ENCODE data around the gene FADS6. TPM values are rescaled to one million over a fixed set of nuclear protein-coding genes. Genes with fewer than 3 reads are reported as not detected.

FADS6 gene
- total RNA-seq, 4 donors from 2014 or later = not detected

DNA sequence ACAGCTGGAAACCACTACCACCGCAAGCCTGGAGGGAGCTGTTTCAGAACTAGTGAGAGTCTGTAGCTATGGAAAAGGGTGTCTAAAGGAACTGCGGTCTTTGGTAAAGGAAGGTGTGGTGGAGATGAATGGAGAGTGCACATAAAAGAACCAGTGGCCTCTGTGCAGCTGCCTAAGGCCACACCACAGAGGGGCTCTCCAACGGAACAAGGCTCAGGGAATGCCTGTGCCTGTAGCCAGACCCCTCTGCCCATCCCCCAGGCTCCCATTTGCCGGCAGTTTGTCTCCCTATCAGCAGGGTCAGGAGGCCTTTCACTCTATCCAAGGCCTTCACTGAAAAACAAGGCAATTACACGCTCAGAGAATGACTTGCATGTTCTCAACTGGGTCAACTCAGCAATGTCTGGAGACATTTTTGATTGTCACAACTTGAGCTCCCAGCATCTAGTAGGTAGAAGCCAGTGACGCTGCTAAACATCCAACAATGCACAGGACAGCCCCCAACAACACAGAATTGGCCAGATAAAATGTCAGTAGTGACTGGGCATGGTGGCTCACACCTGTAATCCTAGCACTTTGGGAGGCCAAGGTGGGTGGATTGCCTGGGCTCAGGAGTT, 17.3 kb downstream of the FADS6 start:
- H3K9me3 ChIP-seq = no peaks in the 10 kb centered on the region
- no peak overlapping the region for H3K4me3 ChIP-seq
- TF ChIP-seq, protein P1, sequence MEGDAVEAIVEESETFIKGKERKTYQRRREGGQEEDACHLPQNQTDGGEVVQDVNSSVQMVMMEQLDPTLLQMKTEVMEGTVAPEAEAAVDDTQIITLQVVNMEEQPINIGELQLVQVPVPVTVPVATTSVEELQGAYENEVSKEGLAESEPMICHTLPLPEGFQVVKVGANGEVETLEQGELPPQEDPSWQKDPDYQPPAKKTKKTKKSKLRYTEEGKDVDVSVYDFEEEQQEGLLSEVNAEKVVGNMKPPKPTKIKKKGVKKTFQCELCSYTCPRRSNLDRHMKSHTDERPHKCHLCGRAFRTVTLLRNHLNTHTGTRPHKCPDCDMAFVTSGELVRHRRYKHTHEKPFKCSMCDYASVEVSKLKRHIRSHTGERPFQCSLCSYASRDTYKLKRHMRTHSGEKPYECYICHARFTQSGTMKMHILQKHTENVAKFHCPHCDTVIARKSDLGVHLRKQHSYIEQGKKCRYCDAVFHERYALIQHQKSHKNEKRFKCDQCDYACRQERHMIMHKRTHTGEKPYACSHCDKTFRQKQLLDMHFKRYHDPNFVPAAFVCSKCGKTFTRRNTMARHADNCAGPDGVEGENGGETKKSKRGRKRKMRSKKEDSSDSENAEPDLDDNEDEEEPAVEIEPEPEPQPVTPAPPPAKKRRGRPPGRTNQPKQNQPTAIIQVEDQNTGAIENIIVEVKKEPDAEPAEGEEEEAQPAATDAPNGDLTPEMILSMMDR (IDR thresholded peaks at IDR 0.05) = no peak
- no peak for TF ChIP-seq POLR2A (IDR thresholded peaks at IDR 0.05)
- no peak for DNase-seq
- H3K27ac ChIP-seq = no peak overlapping the region
- intact Hi-C loops (cut with DNase I; ENCODE audit: low total_unique reads) = no loop called here
- no peaks in the 10 kb centered on the region for H3K36me3 ChIP-seq
- no peaks in the 10 kb centered on the region for H3K27me3 ChIP-seq
- peaks cover 3 to 13% of the 10 kb centered on the region in 2 donors for H3K4me1 ChIP-seq

DNA sequence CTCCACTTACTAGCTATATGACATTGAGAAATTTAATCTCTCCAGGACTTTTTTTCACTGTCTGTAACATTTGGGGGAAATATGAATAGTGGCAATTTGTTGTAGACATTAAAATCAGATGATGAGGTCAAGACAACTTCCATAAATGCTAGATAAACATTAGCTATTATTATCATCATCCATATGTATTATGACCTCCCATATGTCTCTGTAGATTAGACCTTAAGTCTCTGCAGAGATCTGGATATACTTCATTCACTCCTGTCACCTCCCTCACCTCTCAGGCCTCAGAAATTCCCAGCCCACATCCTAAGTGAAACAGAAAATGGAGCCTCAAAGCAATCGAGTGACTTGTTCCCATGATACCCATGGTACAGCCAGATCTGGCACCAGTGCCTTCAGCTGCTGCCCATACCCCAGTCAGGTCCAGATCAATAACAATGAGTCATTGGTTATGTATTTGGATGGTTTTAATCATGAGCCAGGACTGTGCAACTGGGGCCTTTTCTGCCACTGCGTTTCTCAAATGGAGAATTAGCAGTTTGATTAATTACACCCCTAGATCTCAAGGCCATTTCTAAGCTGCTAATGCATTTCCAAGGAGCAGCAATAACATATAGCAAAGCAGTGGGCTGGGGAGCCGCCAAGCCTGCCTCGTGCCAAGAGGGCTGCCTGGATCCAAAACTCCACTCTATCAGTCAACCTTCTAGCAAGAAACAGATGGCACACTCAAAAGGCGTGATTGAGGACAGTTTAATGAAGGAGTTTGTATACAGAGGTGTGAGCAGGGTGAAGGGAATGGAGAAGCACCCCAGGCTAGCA, 18.1 kb downstream of the FADS6 start:
- no peak for DNase-seq
- Histone ChIP-seq H3K4me1 (peaks cover 3 to 13% of the 10 kb centered on the region in 2 donors), H3K9me3 (no peaks in the 10 kb centered on the region), H3K4me3 (no peak overlapping the region), H3K27me3 (no peaks in the 10 kb centered on the region), H3K36me3 (no peaks in the 10 kb centered on the region), H3K27ac (no peak overlapping the region)
- TF ChIP-seq, protein P1 (IDR thresholded peaks at IDR 0.05) = no peak
- TF ChIP-seq POLR2A (IDR thresholded peaks at IDR 0.05) = no peak
- intact Hi-C loops (cut with DNase I; ENCODE audit: low total_unique reads) = no loop called here

DNA sequence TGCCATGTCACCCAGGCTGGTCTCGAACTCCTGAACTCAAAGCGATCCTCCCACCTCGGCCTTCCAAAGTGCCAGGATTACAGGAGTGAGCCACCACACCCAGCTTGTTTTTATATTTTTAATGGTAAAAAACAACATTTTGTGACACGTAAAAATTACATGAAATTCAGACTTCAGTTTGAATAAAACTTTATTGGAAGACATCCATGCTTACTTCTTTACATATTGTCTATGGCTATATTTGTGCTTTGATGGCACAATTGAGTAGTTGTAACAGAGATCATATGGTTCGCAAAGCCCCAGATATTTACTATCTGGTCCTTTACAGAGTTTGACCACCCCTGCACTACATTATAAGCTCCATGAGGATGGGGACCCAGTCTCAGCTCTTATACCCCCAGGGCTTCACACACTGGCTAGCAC, 18.8 kb downstream of the FADS6 start:
- peaks cover 3 to 13% of the 10 kb centered on the region in 2 donors for H3K4me1 ChIP-seq
- DNase-seq = no peak
- no peak for TF ChIP-seq POLR2A (IDR thresholded peaks at IDR 0.05)
- TF ChIP-seq, protein P1 (IDR thresholded peaks at IDR 0.05) = no peak
- intact Hi-C loops (cut with DNase I; ENCODE audit: low total_unique reads) = no loop called here
- H3K27me3 ChIP-seq = no peaks in the 10 kb centered on the region
- H3K4me3 ChIP-seq = no peak overlapping the region
- H3K27ac ChIP-seq = no peak overlapping the region
- H3K36me3 ChIP-seq = no peaks in the 10 kb centered on the region
- H3K9me3 ChIP-seq = no peaks in the 10 kb centered on the region

DNA sequence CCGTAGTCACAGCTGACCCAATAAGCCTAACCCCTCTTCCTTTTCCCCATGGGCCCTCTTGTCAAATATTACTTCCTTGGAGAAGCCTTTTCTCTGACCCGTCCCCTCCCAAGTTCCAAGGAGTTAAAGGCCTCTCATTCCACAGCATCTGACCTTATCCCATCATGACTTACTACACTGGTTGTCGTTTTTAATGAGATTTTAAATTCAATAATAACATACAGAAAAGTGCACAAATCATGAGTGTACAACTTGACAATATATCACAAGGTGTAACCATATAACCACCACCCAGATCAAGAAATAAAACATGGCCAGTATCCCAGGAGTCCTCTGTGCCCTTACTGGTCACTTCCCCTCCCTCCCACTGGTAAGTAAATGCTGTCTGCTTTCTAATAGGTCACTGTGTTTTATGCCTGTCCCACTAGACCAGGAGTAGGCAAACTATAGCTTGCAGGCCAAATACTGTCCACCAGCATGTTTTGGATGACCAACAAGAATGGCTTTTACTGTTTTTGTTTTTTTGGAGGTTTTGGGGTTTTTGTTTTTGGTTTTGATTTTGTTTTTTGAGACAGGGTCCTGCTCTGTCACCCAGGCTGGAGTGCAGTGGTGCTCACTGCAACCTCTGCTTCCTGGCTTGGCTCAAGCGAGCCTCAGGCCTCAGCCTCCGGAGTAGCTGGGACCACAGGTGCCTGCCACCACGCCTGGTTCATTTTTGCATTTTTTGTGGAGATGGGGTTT, 19.4 kb downstream of the FADS6 start:
- H3K9me3 ChIP-seq = no peaks in the 10 kb centered on the region
- intact Hi-C loops (cut with DNase I; ENCODE audit: low total_unique reads) = no loop called here
- TF ChIP-seq, protein P1 (IDR thresholded peaks at IDR 0.05) = no peak
- no peak for TF ChIP-seq POLR2A (IDR thresholded peaks at IDR 0.05)
- H3K27me3 ChIP-seq = no peaks in the 10 kb centered on the region
- H3K27ac ChIP-seq = peak overlapping the region; percentile 78 to 93
- H3K4me1 ChIP-seq = peaks cover 3 to 13% of the 10 kb centered on the region in 2 donors
- peak overlapping the region; percentile 53 to 69 for H3K4me3 ChIP-seq
- no peaks in the 10 kb centered on the region for H3K36me3 ChIP-seq
- DNase-seq = no peak

Data from uterus (tissue), 4 donors.